Measurements from ENCODE around the gene ZNF169.

ZNF169 gene

GRCh38 chr9:94280409-94280989 is 21.4 kb downstream of the ZNF169 start:
- peaks cover 13% of the 10 kb centered on the region for H3K4me1 ChIP-seq (ENCODE audit: insufficient read depth, low read length, poor library complexity, severe bottlenecking)
- H3K9ac ChIP-seq (ENCODE audit: low read depth, low read length, poor library complexity, severe bottlenecking) = no peak overlapping the region
- 0 out of 2 replicates have a peak, but pooled peaks cover 4% of the 10 kb centered on the region for H3K79me2 ChIP-seq (ENCODE audit: insufficient read depth, low read length)
- H3K36me3 ChIP-seq (ENCODE audit: insufficient read depth, low read length) = peaks cover 18% of the 10 kb centered on the region; the same call in 1 of the 2 replicates
- H3F3A ChIP-seq (ENCODE audit: low read depth) = no peaks in the 10 kb centered on the region
- H3K9me2 ChIP-seq (replicated peaks; ENCODE audit: low read depth, low read length) = no peaks in the 10 kb centered on the region
- TF ChIP-seq CTCF (conservative IDR thresholded peaks at IDR 0.05; ENCODE audit: low read length) (no peak), EZH2phosphoT487 (IDR thresholded peaks at IDR 0.05; ENCODE audit: borderline replicate concordance) (no peak)
- H3K4me3 ChIP-seq (ENCODE audit: low read length, poor library complexity, severe bottlenecking) = no peak overlapping the region
- peaks cover 7% of the 10 kb centered on the region; the same call in 1 of the 2 replicates for H3K9me3 ChIP-seq (ENCODE audit: insufficient read depth, low read depth, low read length)
- H4K20me1 ChIP-seq (ENCODE audit: insufficient read depth, low read length, poor library complexity, severe bottlenecking) = no peaks in the 10 kb centered on the region
- no peak overlapping the region for H3K4me2 ChIP-seq (ENCODE audit: low read depth, low read length, poor library complexity, severe bottlenecking)
- no peak overlapping the region for H2AFZ ChIP-seq (ENCODE audit: low read length)
- no peaks in the 10 kb centered on the region for H3K27me3 ChIP-seq (ENCODE audit: insufficient read depth, low read length, poor library complexity, severe bottlenecking)

GRCh38 chr9:94281101-94281500 is 22.0 kb downstream of the ZNF169 start:
- H3F3A ChIP-seq (ENCODE audit: low read depth) = no peaks in the 10 kb centered on the region
- peaks cover 18% of the 10 kb centered on the region; the same call in 1 of the 2 replicates for H3K36me3 ChIP-seq (ENCODE audit: insufficient read depth, low read length)
- H3K9ac ChIP-seq (ENCODE audit: low read depth, low read length, poor library complexity, severe bottlenecking) = no peak overlapping the region
- peaks cover 7% of the 10 kb centered on the region; the same call in 1 of the 2 replicates for H3K9me3 ChIP-seq (ENCODE audit: insufficient read depth, low read depth, low read length)
- H3K4me1 ChIP-seq (ENCODE audit: insufficient read depth, low read length, poor library complexity, severe bottlenecking) = peaks cover 13% of the 10 kb centered on the region
- H3K9me2 ChIP-seq (replicated peaks; ENCODE audit: low read depth, low read length) = no peaks in the 10 kb centered on the region
- H4K20me1 ChIP-seq (ENCODE audit: insufficient read depth, low read length, poor library complexity, severe bottlenecking) = no peaks in the 10 kb centered on the region
- TF ChIP-seq EZH2phosphoT487 (IDR thresholded peaks at IDR 0.05; ENCODE audit: borderline replicate concordance) (no peak), CTCF (conservative IDR thresholded peaks at IDR 0.05; ENCODE audit: low read length) (no peak)
- H3K27me3 ChIP-seq (ENCODE audit: insufficient read depth, low read length, poor library complexity, severe bottlenecking) = no peaks in the 10 kb centered on the region
- H2AFZ ChIP-seq (ENCODE audit: low read length) = no peak overlapping the region
- 0 out of 2 replicates have a peak, but pooled peaks cover 4% of the 10 kb centered on the region for H3K79me2 ChIP-seq (ENCODE audit: insufficient read depth, low read length)
- H3K4me3 ChIP-seq (ENCODE audit: low read length, poor library complexity, severe bottlenecking) = no peak overlapping the region
- no peak overlapping the region for H3K4me2 ChIP-seq (ENCODE audit: low read depth, low read length, poor library complexity, severe bottlenecking)

GRCh38 chr9:94286116-94286515 is 27.0 kb downstream of the ZNF169 start:
- H4K20me1 ChIP-seq (ENCODE audit: insufficient read depth, low read length, poor library complexity, severe bottlenecking) = no peaks in the 10 kb centered on the region
- H3K9me2 ChIP-seq (replicated peaks; ENCODE audit: low read depth, low read length) = no peaks in the 10 kb centered on the region
- no peaks in the 10 kb centered on the region for H3K27me3 ChIP-seq (ENCODE audit: insufficient read depth, low read length, poor library complexity, severe bottlenecking)
- no peak overlapping the region for H3K9ac ChIP-seq (ENCODE audit: low read depth, low read length, poor library complexity, severe bottlenecking)
- no peaks in the 10 kb centered on the region for H3F3A ChIP-seq (ENCODE audit: low read depth)
- H3K9me3 ChIP-seq (ENCODE audit: insufficient read depth, low read depth, low read length) = no peaks in the 10 kb centered on the region
- H3K4me1 ChIP-seq (ENCODE audit: insufficient read depth, low read length, poor library complexity, severe bottlenecking) = no peaks in the 10 kb centered on the region
- no peak overlapping the region for H3K4me3 ChIP-seq (ENCODE audit: low read length, poor library complexity, severe bottlenecking)
- peaks cover 6% of the 10 kb centered on the region; the same call in 1 of the 2 replicates for H3K36me3 ChIP-seq (ENCODE audit: insufficient read depth, low read length)
- no peak for TF ChIP-seq EZH2phosphoT487 (IDR thresholded peaks at IDR 0.05; ENCODE audit: borderline replicate concordance)
- TF ChIP-seq CTCF (conservative IDR thresholded peaks at IDR 0.05; ENCODE audit: low read length) = no peak
- H3K4me2 ChIP-seq (ENCODE audit: low read depth, low read length, poor library complexity, severe bottlenecking) = no peak overlapping the region
- no peaks in the 10 kb centered on the region for H3K79me2 ChIP-seq (ENCODE audit: insufficient read depth, low read length)
- no peak overlapping the region for H2AFZ ChIP-seq (ENCODE audit: low read length)

All from Loucy (cell line).